ENCODE measurements around the gene ST3GAL2. TPM values are rescaled to one million over a fixed set of nuclear protein-coding genes. Genes with fewer than 3 reads are reported as not detected.

The ST3GAL2 gene
- total and polyA plus RNA-seq, 8 donors, result 2.6 to 51.3 (median 11.7) TPM

DNA sequence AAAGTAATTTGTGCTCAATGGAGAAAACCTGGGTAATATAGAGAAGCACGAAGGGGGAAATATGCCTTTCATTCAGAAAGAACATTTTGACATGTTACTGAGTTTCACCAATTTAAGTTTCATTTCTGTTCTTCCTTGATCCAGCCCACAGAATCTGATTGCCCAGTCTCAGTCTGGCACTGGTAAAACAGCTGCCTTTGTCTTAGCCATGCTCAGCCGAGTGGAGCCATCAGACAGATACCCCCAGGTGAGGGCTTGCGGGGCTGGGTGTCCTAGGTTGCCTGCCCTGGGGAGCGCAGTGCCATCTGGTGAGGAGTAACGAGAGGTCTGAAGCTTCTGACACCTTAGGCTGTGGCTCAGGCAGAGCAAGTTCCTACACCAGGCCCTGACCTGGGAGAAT, 74.5 kb downstream of the ST3GAL2 start:
- no peaks in the 10 kb centered on the region for H3K4me1 ChIP-seq
- no peaks in the 10 kb centered on the region for H3K27me3 ChIP-seq
- no peak for DNase-seq
- 90 to 92% (median 91%) methylated on average over 5 of the region's 5 CpGs for WGBS, 5 donors
- no peaks in the 10 kb centered on the region for H3K9me3 ChIP-seq
- TF ChIP-seq EP300 (IDR thresholded peaks at IDR 0.05), result no peak
- TF ChIP-seq POLR2AphosphoS5 (IDR thresholded peaks at IDR 0.05), result no peak
- TF ChIP-seq POLR2A (IDR thresholded peaks at IDR 0.05), result no peak
- TF ChIP-seq, protein P1, sequence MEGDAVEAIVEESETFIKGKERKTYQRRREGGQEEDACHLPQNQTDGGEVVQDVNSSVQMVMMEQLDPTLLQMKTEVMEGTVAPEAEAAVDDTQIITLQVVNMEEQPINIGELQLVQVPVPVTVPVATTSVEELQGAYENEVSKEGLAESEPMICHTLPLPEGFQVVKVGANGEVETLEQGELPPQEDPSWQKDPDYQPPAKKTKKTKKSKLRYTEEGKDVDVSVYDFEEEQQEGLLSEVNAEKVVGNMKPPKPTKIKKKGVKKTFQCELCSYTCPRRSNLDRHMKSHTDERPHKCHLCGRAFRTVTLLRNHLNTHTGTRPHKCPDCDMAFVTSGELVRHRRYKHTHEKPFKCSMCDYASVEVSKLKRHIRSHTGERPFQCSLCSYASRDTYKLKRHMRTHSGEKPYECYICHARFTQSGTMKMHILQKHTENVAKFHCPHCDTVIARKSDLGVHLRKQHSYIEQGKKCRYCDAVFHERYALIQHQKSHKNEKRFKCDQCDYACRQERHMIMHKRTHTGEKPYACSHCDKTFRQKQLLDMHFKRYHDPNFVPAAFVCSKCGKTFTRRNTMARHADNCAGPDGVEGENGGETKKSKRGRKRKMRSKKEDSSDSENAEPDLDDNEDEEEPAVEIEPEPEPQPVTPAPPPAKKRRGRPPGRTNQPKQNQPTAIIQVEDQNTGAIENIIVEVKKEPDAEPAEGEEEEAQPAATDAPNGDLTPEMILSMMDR (IDR thresholded peaks at IDR 0.05), result no peak
- peaks cover 70 to 100% (median 100%) of the 10 kb centered on the region in 4 donors for H3K36me3 ChIP-seq
- H3K4me3 ChIP-seq, result no peak overlapping the region
- H3K27ac ChIP-seq, result no peak overlapping the region
- intact Hi-C loops (cut with DNase I; ENCODE audit: low total_unique reads), result no loop called here

DNA sequence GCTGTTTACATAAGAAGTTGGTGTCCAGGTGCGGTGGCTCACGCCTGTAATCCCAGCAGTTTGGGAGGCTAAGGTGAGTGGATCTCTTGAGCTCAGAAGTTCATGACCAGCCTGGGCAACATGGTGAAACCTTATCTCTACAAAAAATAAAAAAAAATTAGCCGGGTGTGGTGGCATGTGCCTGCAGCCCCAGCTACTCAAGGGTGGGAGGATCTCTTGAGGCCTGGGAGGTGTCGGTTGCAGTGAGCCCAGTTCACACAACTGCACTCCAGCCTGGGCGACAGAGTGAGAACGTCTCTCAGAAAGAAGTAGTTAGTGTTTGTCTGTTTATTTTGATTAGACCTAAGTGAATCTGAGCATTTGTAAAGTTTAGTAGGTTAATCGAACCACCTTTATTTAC, 79.3 kb downstream of the ST3GAL2 start:
- intact Hi-C loops (cut with DNase I; ENCODE audit: low total_unique reads), result no loop called here
- 81 to 87% (median 85%) methylated on average over 7 of the region's 7 CpGs for WGBS, 5 donors
- peaks cover 81 to 100% (median 100%) of the 10 kb centered on the region in 4 donors for H3K36me3 ChIP-seq

DNA sequence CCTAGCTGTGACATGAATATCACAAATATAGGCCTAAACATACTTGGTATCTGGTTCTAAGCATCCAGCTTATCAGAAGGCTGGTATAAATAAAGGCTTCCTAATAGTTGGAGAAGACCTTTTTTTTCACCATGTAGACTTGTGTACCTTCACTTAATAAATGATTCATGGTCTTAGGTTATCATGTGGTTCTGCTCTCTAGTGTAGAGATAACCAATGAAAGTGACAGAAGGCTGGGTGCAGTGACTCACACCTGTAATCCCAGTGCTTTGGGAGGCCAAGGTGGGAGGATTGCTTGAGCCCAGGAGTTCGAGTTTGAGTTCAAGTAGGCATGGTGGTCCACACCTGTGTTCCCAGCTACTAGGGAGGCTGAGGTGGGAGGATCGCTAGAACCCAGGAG, 89.1 kb downstream of the ST3GAL2 start:
- intact Hi-C loops (cut with DNase I; ENCODE audit: low total_unique reads), result no loop called here
- no peak overlapping the region for H3K27ac ChIP-seq
- no peak overlapping the region for H3K4me3 ChIP-seq
- H3K4me1 ChIP-seq, result peaks cover 15 to 36% (median 26%) of the 10 kb centered on the region in 4 donors
- no peaks in the 10 kb centered on the region for H3K27me3 ChIP-seq
- 68 to 84% (median 77%) methylated on average over 2 of the region's 2 CpGs for WGBS, 5 donors
- H3K9me3 ChIP-seq, result no peaks in the 10 kb centered on the region
- TF ChIP-seq, protein P1 (IDR thresholded peaks at IDR 0.05), result no peak
- no peak for TF ChIP-seq POLR2AphosphoS5 (IDR thresholded peaks at IDR 0.05)
- TF ChIP-seq POLR2A (IDR thresholded peaks at IDR 0.05), result no peak
- TF ChIP-seq EP300 (IDR thresholded peaks at IDR 0.05), result no peak
- DNase-seq, result no peak
- H3K36me3 ChIP-seq, result peaks cover 5 to 55% (median 54%) of the 10 kb centered on the region in 4 donors

More for the DNA sequence above, 79.3 kb downstream of the ST3GAL2 start:
- Histone ChIP-seq H3K27me3 (no peaks in the 10 kb centered on the region), H3K27ac (no peak overlapping the region), H3K4me3 (no peak overlapping the region), H3K4me1 (no peaks in the 10 kb centered on the region), H3K9me3 (no peaks in the 10 kb centered on the region)
- no peak for DNase-seq
- TF ChIP-seq EP300 (IDR thresholded peaks at IDR 0.05), result no peak

DNA sequence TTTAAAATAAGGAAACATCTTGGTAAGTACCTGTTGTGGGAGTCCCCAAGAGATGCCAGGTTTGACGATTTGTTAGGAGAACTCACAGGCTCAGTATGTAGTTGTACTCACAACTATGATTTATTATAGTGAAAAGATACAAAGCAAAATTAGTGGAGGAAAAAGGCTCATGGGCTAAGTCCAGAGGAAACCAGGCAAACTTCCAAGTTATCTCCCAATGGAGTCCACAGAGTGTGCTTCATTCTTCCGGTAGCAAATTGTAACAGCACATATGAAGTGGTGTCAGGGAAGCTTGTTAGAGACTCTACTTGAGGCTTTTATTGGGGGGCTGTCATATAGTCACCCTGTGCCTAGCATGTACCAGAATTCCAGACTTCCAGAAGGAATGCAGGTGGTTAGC, 89.9 kb downstream of the ST3GAL2 start:
- 57 to 81% (median 74%) methylated on average over 2 of the region's 2 CpGs for WGBS, 5 donors
- TF ChIP-seq POLR2AphosphoS5 (IDR thresholded peaks at IDR 0.05), result no peak
- no peak for TF ChIP-seq EP300 (IDR thresholded peaks at IDR 0.05)
- no peak for TF ChIP-seq POLR2A (IDR thresholded peaks at IDR 0.05)
- TF ChIP-seq, protein P1 (IDR thresholded peaks at IDR 0.05), result no peak

DNA sequence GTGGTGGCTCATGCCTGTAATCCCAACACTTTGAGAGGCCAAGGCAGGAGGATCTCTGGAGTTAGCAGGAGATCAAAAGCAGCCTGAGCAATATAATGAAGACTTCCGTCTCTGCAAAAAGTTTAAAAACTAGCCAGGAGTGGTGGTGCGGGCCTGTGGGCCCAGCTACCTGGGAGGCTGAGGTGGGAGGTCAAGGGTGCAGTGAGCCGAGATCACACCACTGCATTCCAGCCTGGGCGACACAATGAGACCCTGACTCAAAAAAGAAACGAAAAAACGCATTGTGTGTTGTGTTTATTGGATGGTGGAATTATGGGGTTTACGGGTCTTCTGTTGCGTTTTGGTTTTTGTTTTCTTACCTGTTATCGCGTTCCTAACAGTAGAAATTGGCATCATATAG, 93.1 kb downstream of the ST3GAL2 start:
- H3K4me3 ChIP-seq, result peak overlapping the region; percentile 61 to 85 (median 71)
- no peak for DNase-seq
- H3K4me1 ChIP-seq, result peaks cover 15 to 36% (median 26%) of the 10 kb centered on the region in 4 donors
- peak overlapping the region in 4 of 5 donors; percentile 88 to 97 (median 94) for H3K27ac ChIP-seq
- H3K36me3 ChIP-seq, result peaks cover 0 to 18% (median 15%) of the 10 kb centered on the region in 4 donors
- no peak for TF ChIP-seq EP300 (IDR thresholded peaks at IDR 0.05)
- no peak for TF ChIP-seq POLR2AphosphoS5 (IDR thresholded peaks at IDR 0.05)
- TF ChIP-seq POLR2A (IDR thresholded peaks at IDR 0.05), result no peak
- TF ChIP-seq, protein P1 (IDR thresholded peaks at IDR 0.05), result no peak
- WGBS, 5 donors, result 81 to 89% (median 83%) methylated on average over 10 of the region's 10 CpGs
- no peaks in the 10 kb centered on the region for H3K27me3 ChIP-seq
- H3K9me3 ChIP-seq, result no peaks in the 10 kb centered on the region
- intact Hi-C loops (cut with DNase I; ENCODE audit: low total_unique reads), result no loop called here

More for the DNA sequence above, 89.9 kb downstream of the ST3GAL2 start:
- Histone ChIP-seq H3K9me3 (no peaks in the 10 kb centered on the region), H3K4me1 (peaks cover 15 to 36% (median 26%) of the 10 kb centered on the region in 4 donors), H3K36me3 (peaks cover 5 to 47% (median 47%) of the 10 kb centered on the region in 4 donors), H3K27ac (no peak overlapping the region), H3K27me3 (no peaks in the 10 kb centered on the region), H3K4me3 (no peak overlapping the region)
- intact Hi-C loops (cut with DNase I; ENCODE audit: low total_unique reads), result no loop called here
- DNase-seq, result peak in 1 of 2 donors; percentile 28
